Right atrium auricular region (tissue), 2 donors: Measurements from ENCODE around the gene GRIP2. TPM values are rescaled to one million over a fixed set of nuclear protein-coding genes. Genes with fewer than 3 reads are reported as not detected.
A peak's percentile ranks its signal among the peaks of the same experiment; 100 is the strongest.

ENCODE experiments used
- DNase-seq: peaks from one replicate; pipeline ENCODE4 v3.0.0-alpha.2; 2019; ENCODE audit warnings: low spot score
- H3K27ac ChIP-seq, 2 donors: fragments of 200-600 bp; sonication (generic); 1 replicate in 1 of 2; 2 replicates in 1 of 2; pipeline ENCODE4 v1.5.1; 2016 to 2019
- H3K27me3 ChIP-seq, 2 donors: fragments of 200-600 bp; sonication (generic); one replicate each; pipeline versions ENCODE4 v1.5.1 to v1.6.0; 2017 to 2019
- H3K36me3 ChIP-seq: fragments of 200-600 bp; sonication (generic); one replicate; pipeline ENCODE4 v1.5.1; 2016
- H3K4me1 ChIP-seq, 2 donors: fragments of 200-600 bp; sonication (generic); one replicate each; pipeline versions ENCODE4 v1.5.1 to v1.6.0; 2017 to 2019
- H3K4me3 ChIP-seq, 2 donors: fragments of 200-600 bp; sonication (generic); 1 replicate in 1 of 2; 2 replicates in 1 of 2; pipeline ENCODE4 v1.5.1; 2017 to 2019; ENCODE audit warnings: mild to moderate bottlenecking in 1 of 2, moderate library complexity in 1 of 2
- H3K9me3 ChIP-seq, 2 donors: fragments of 200-600 bp; sonication (generic); one replicate each; pipeline ENCODE4 v1.5.1; 2019
- total RNA-seq, 2 donors: library from RNA; depleted of rRNA; stranded (reverse); fragments of >200 nt; gene quantifications; one replicate each; pipeline ENCODE4 v1.1.0, GENCODE V29; 2016
- TF ChIP-seq, protein P1 (sequence below), 2 donors: fragments of 200-600 bp; sonication (generic); IDR thresholded peaks; one replicate each; pipeline ENCODE4 v1.5.1; 2019; ENCODE audit warnings: antibody characterized with exemption in 2 of 2

Gene GRIP2
- total RNA-seq, 2 donors from 2014 or later = 7.1 to 13.2 TPM

DNA sequence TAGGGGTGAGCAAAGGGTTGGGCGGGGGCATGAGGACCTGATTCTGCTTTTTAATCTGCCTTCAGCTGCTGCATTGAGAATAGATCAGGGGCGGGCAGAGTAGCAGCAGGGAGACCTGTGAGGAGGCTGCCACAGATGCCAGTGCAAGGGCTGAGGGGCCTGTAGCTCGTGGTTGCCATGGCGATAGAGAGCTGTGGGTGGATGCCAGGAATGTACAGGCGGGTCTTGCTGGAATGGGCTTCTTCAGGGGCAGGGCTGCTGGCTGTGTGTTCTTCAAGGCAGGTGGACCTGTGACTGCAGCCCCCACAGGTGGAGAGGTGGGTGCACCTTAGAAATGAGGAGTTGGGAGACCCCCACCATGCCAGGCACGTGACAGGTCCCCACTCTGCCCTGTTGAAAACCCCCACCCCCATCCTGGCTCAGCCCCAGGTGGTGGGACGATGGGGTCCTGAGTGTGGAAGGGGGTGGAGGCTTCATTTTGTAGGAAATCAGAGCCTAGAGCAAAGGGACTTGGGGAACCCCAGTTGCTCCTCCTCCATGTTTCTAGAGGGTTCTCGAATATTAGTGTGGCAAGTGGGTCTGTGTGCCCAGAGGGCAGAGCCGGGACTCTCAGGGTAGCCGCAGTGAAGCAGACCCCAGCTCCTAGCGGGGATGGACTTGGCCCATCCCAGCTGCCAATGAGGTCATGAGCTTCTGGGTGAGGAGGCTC lies 99.5 kb downstream of the GRIP2 start:
- peaks cover 10% of the 10 kb centered on the region for H3K36me3 ChIP-seq
- H3K4me3 ChIP-seq = no peak overlapping the region
- no peak for DNase-seq
- H3K4me1 ChIP-seq = peaks cover 0 to 64% of the 10 kb centered on the region in 2 donors
- H3K27me3 ChIP-seq = no peaks in the 10 kb centered on the region
- TF ChIP-seq, protein P1, sequence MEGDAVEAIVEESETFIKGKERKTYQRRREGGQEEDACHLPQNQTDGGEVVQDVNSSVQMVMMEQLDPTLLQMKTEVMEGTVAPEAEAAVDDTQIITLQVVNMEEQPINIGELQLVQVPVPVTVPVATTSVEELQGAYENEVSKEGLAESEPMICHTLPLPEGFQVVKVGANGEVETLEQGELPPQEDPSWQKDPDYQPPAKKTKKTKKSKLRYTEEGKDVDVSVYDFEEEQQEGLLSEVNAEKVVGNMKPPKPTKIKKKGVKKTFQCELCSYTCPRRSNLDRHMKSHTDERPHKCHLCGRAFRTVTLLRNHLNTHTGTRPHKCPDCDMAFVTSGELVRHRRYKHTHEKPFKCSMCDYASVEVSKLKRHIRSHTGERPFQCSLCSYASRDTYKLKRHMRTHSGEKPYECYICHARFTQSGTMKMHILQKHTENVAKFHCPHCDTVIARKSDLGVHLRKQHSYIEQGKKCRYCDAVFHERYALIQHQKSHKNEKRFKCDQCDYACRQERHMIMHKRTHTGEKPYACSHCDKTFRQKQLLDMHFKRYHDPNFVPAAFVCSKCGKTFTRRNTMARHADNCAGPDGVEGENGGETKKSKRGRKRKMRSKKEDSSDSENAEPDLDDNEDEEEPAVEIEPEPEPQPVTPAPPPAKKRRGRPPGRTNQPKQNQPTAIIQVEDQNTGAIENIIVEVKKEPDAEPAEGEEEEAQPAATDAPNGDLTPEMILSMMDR (IDR thresholded peaks at IDR 0.05) = no peak
- peak overlapping the region in 1 of 2 donors; percentile 42 for H3K27ac ChIP-seq
- H3K9me3 ChIP-seq = no peaks in the 10 kb centered on the region

DNA sequence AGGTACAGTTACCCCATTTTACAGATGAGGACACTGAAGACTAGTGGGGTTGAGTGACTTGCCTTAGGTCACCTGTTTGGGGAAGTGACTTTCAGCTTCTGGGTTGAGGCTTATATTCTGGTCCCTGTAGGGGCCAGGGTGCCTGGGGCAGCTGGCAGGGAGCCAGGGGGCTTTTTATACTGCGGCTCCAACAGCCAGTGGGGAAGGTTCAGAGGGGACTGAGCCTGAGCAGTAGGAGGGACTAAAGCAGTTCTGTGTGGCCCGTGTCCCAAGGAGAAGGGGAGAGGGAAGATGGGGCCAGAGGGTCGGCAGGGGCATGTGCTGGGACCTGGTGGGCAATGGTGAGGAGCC lies 100.0 kb downstream of the GRIP2 start:
- DNase-seq = no peak
- peaks cover 5% of the 10 kb centered on the region for H3K36me3 ChIP-seq
- TF ChIP-seq, protein P1 (IDR thresholded peaks at IDR 0.05) = no peak
- no peaks in the 10 kb centered on the region for H3K9me3 ChIP-seq
- H3K4me3 ChIP-seq = no peak overlapping the region
- peaks cover 0 to 70% of the 10 kb centered on the region in 2 donors for H3K4me1 ChIP-seq
- H3K27me3 ChIP-seq = no peaks in the 10 kb centered on the region
- peak overlapping the region in 1 of 2 donors; percentile 42 for H3K27ac ChIP-seq

GRCh38 chr3:14439501-14440167 lies 100.5 kb downstream of the GRIP2 start:
- DNase-seq = peak; percentile 80
- H3K27ac ChIP-seq = peak overlapping the region; percentile 5 to 42
- peaks cover 0 to 75% of the 10 kb centered on the region in 2 donors for H3K4me1 ChIP-seq

More at GRCh38 chr3:14439501-14440167, 100.5 kb downstream of the GRIP2 start:
- no peak overlapping the region for H3K4me3 ChIP-seq
- H3K9me3 ChIP-seq = no peaks in the 10 kb centered on the region
- peaks cover 5% of the 10 kb centered on the region for H3K36me3 ChIP-seq
- TF ChIP-seq, protein P1 (IDR thresholded peaks at IDR 0.05) = no peak
- no peaks in the 10 kb centered on the region for H3K27me3 ChIP-seq

Other genes starting within 250 kb of the GRIP2 start
- gene SLC6A6, start 137.7 kb downstream of the GRIP2 start, total RNA-seq = 10 to 100 TPM; 81.5 to 85.9 TPM
- 10 to 100 TPM in 1 of 2 donors, 1 to 10 TPM in 1; 9.4 to 14.1 TPM for gene CCDC174, start 111.4 kb upstream of the GRIP2 start, total RNA-seq
- gene C3orf20, start 134.8 kb upstream of the GRIP2 start, total RNA-seq = not detected